ENCODE data around the gene COASY.
"Not testable (repeated sequence)": the region's sequence is repeated elsewhere in the genome, so short reads cannot be mapped to it uniquely, and the experiment has no call there.

The COASY gene

DNA sequence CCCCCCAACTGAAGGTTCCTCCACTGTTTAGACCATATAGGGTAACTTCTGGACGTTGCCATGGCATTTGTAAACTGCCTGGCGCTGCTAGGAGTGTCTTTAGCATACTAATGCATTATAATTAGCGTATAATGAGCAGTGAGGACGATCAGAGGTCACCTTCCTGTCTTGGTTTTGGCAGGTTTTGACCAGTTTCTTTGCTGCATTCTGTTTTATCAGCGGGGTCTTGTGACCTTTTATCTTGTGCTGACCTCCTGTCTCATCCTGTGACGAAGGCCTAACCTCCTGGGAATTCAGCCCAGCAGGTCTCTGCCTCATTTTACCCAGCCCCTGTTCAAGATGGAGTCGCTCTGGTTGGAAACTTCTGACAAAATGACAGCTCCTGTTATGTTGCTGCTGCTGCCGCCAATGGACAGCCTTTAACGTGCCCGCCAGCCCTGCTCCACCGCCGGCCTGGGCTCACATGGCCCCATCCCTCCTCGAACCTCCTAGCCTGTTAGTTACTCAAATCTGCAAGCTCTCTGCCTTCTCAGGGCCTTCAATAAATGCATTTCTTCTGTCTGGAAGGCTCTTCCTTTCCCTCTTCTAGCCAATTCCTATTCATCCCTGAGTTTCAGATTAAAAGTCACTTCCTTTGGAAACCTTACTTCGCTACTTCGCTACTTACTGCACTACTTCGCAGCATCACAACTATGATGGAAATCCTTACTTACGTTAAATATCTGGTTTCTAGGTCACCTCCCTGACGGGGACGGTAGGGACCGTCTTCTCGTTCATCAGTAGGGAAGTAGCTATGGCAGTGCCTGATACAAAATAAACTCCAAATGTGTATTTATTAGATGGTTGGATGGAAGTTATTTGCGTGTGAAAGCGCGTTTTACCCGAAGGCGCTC, 26.5 kb upstream of the COASY start:
- DNase-seq = peak in 1 of 2 experiments; percentile 17

DNA sequence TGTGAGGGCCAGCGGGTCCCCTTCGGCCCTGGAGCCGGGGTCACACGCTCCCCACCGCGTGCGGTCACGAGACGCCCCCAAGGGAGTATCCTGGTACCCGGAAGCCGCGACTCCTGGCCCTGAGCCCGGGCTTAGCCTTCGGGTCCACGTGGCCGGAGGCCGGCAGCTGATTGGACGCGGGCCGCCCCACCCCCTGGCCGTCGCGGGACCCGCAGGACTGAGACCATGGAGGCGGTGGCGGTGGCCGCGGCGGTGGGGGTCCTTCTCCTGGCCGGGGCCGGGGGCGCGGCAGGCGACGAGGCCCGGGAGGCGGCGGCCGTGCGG, 25.9 kb upstream of the COASY start, which contains the start of gene NAGLU:
Gene NAGLU (plus strand): TSS at position 194 of the 324 bp plus-strand sequence. CDS start 32 bp downstream, at position 226.
- peak; percentile 86 to 93 for DNase-seq

DNA sequence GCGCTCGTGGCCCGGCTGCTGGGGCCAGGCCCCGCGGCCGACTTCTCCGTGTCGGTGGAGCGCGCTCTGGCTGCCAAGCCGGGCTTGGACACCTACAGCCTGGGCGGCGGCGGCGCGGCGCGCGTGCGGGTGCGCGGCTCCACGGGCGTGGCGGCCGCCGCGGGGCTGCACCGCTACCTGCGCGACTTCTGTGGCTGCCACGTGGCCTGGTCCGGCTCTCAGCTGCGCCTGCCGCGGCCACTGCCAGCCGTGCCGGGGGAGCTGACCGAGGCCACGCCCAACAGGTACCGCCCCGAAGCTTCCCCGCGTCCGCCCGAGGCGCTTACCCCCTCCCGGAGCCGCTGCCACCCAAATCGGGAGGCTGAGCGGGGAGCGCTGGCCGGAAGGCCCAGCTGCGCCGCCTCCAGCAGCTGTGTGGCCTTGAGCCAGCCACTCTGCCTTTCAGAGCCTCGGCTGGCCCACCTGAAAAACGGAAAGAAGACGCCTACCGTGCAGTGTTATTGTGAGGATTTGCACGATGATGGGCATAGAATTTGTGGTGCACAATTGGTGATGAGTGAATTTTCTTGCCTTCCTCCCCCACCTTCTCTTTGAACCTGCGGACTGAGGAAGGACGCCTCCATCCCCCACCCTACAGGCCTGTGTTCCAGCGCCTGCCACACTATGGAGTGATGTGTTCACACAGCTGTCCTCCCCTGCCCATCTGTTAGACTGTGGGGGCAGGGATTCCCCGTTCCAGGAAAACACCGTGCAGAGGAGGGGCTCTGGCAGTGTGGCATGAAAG, 25.4 kb upstream of the COASY start:
- peak; percentile 85 to 89 for DNase-seq

DNA sequence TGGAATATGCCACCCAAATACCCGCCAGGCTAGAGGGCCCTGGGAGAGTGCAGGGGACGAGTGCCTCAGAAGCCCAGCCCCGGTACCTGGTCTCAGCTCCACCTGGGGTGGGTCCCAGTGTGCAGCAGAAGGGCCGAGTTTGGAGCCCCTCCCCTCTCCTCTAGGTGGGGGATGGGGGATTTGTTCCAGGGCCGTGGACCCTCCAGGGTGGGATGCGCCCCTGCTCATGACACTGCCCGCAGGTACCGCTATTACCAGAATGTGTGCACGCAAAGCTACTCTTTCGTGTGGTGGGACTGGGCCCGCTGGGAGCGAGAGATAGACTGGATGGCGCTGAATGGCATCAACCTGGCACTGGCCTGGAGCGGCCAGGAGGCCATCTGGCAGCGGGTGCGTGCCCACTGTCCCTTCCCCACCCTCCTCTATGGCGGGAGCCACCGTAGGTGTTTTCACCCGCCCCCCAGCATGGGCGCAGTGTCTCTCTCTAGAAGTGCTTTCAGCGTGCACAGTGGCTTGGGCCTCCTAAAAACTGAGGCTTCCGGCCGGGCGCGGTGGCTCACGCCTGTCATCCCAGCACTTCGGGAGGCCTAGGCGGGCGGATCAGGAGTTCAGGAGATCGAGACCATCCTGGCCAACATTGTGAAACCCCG, 24.7 kb upstream of the COASY start:
- no peak for DNase-seq

DNA sequence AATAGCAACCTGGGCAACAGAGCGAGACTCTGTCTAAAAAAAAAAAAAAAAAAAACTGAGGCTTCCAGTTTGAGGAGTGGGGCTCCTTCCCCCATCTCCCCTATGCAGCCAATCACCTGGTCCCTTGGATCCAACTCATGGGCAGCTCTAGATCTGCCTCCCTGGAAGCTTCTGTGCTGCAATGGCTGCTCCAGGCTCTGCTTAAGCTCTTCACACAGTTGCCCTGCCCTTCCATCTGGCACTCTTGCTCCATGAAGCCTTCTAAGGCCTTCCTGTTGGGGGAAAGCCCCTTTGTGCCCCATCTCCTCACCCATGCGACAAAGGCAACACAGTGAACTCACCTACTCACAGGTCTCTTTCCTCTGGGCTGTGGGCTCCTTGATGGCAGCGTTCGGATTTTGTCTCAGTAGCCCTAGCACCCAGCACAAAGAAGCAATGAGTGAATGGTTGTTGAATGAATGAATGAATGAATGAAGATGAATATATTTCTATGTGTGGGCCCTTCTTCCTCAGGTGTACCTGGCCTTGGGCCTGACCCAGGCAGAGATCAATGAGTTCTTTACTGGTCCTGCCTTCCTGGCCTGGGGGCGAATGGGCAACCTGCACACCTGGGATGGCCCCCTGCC, 24.0 kb upstream of the COASY start:
- DNase-seq = no peak

DNA sequence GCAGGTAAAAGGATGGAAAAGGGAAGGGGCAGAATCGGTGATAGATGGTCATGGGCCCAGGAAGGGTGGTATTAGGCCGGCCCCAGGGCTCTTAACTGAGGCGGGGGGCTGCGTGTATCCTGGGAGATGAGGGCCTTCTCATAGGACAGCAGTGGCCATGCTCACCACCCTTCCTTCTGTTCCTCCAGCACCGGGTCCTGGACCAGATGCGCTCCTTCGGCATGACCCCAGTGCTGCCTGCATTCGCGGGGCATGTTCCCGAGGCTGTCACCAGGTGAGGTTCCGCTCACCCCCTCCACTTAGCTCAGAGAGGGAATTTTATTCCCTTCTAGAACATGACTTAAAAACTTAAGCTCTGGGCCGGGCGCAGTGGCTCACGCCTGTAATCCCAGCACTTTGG, 23.5 kb upstream of the COASY start:
- no peak for DNase-seq

DNA sequence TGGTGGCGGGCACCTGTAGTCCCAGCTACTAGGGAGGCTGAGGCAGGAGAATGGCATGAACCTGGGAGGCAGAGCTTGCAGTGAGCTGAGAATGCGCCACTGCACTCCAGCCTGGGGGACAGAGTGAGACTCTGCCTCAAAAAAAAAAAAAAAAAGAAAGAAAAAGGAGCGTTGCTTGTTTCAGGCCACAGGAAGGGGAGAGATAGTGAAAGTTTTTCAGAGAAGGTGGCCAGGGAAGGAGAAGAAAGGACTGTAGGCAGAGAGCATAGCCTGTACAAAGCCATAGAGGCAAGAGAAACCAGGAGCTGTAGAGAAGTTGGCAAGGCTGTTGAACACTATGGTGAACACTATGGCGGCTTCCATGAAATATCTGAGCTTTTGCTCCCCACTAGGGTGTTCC, 21.4 kb upstream of the COASY start:
- DNase-seq = not testable (repeated sequence)

DNA sequence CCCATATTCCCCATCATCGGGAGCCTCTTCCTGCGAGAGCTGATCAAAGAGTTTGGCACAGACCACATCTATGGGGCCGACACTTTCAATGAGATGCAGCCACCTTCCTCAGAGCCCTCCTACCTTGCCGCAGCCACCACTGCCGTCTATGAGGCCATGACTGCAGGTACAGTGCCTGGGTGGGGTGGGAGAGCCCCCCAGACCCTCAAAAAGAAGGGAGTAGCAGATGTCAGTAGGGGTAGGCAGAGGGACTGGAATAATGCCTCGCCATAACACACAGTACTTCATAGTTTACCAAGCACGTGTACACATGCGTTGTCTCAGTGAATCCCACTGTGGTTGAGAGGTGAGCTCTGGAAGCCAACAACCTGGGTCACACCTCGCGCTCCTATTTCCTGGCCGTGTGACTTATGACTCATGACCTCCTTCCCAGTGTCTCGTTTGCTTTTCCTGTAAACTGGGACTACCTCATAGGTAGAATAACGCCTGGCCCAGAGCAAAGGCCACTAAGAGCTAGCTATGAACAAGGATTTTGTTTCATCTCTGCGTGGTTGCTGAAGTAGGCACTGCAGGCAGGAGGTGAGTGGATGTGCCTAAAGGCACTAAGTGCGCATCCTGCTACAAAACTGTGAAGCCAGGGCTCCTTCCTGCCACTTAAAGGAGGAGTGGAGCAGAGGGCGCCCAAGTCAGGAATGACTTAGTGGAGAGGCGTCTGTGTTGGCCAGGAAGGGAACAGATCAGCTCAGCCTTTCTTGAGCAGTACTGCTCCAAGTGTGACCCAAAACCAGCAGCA, 20.7 kb upstream of the COASY start:
- DNase-seq = no peak

DNA sequence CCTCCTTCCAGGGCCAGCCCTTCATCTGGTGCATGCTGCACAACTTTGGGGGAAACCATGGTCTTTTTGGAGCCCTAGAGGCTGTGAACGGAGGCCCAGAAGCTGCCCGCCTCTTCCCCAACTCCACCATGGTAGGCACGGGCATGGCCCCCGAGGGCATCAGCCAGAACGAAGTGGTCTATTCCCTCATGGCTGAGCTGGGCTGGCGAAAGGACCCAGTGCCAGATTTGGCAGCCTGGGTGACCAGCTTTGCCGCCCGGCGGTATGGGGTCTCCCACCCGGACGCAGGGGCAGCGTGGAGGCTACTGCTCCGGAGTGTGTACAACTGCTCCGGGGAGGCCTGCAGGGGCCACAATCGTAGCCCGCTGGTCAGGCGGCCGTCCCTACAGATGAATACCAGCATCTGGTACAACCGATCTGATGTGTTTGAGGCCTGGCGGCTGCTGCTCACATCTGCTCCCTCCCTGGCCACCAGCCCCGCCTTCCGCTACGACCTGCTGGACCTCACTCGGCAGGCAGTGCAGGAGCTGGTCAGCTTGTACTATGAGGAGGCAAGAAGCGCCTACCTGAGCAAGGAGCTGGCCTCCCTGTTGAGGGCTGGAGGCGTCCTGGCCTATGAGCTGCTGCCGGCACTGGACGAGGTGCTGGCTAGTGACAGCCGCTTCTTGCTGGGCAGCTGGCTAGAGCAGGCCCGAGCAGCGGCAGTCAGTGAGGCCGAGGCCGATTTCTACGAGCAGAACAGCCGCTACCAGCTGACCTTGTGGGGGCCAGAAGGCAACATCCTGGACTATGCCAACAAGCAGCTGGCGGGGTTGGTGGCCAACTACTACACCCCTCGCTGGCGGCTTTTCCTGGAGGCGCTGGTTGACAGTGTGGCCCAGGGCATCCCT, 18.5 kb upstream of the COASY start:
- DNase-seq = no peak

DNA sequence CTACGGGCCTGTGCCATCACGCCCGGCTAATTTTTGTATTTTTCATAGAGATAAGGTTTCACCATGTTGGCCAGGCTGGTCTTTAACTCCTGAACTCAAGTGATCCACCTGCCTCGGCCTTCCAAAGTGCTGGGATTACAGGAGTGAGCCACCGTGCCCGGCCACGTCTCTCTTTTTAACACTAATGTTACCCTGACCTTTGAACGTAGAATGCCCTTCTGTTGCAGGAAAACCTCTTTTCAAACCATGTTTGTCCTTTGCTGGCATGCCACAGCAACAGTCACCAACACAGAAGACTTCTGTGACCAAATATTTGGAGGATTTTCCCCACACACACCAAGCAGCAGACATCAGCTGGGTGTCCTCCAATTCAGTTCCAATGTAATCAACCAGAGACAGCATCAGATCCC, 17.1 kb upstream of the COASY start:
- no peak for DNase-seq

DNA sequence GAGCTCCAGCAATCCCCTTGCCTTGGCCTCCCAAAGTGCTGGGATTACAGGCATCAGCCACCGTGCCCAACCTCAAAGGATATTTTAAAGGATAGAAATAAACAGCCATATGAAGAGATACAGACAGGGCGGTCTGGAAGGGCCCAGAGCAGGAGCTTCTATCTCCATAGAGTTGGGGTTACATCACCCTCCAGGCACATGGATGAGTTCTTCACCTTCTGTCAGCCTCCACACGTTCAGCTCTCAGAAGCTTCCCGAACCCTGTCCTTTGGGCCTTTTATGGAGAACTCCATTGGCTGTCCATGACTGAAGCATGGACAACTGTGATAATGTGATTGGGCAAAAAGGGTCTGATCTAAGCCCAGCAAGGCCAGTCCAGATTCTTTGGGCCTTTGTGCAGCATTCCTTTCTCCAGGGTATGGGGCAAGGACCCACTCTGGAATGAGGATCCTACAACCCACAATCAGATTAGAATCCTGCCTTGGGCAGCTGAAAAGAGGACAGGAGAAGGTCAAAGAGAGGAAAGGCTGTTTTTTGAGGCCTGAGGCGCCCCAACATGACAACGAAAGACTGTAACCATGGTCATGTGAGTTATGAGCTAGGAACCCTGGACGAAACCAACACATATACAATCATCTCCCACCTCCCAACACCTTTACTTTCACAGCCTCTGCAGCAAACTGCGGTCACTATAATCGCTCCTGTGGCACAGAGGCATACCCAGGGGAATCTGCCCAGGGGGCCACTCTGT, 16.0 kb upstream of the COASY start:
- not testable (repeated sequence) for DNase-seq

DNA sequence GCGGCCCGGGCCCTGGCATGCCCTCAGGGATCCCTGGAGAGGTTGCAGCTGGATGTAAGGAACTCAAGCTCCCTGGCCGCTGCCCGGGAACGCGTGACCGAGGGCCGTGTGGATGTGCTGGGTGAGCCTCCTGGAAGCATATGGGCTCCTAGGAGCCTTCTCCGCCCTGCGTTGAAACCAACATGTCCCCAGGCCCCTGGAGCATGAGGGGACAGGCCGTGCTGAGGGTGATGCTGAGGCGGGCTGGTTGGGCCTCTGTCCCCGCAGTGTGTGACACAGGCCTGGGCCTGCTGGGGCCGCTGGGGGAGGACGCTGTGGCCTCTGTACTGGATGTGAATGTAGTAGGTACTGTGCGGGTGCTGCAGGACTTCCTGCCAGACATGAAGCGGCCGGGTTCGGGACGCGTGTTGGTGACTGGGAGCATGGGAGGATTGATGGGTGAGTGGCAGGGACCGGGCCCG, 14.9 kb upstream of the COASY start:
- DNase-seq = no peak

DNA sequence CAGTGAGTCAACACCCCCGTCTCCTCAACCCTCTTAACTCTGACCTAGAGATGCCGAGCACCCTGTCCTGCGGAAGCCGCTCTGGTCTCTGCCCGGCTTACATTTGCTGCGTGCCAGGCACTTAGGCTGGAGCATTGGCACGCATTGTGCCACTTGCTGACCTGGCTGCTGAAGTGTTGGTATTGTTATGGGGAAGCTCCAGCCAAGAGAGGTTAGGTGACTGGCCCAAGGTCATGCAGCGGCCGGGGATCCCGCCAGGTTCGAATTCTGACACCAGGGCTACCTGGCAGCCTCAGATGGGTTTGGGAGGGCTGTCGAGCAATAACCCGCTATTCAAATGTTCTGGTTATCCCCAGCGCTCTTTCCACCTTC, 14.3 kb upstream of the COASY start:
- DNase-seq = no peak

DNA sequence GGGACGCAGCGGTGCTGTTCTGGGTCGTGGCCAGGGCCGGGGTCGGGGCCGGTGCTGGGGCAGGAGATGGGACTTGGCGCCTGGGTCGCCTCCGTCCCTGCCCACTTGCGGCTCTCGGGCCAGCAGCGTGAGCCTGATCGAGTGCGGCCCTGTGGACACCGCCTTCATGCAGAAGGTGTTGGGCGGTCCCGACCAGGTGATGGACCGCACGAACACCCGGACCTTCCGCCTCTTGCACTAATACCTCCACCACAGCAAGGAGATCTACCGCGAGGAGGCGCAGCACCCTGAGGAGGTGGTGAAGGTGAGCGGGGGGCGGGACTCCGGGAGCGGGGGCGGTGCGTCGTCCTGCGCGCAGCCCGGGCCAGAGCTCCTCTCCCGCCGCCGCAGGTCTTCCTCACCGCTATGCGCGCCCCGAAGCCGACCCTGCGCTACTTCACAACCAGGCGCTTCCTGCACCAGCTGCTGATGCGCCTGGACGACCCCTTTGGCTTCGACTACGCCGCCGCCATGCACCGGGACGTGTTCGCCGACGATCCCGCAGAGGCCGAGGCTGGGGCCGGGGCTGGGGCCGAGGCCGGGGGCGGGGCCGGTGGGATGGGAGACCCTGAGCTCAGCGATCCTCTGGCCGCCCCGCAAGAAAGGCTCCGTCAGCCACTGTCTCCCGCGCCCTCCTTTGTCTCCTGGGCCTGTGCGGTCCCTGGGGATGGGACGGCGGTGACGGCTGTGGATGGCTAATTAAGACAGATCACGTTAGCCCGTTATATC, 13.7 kb upstream of the COASY start:
- no peak for DNase-seq

DNA sequence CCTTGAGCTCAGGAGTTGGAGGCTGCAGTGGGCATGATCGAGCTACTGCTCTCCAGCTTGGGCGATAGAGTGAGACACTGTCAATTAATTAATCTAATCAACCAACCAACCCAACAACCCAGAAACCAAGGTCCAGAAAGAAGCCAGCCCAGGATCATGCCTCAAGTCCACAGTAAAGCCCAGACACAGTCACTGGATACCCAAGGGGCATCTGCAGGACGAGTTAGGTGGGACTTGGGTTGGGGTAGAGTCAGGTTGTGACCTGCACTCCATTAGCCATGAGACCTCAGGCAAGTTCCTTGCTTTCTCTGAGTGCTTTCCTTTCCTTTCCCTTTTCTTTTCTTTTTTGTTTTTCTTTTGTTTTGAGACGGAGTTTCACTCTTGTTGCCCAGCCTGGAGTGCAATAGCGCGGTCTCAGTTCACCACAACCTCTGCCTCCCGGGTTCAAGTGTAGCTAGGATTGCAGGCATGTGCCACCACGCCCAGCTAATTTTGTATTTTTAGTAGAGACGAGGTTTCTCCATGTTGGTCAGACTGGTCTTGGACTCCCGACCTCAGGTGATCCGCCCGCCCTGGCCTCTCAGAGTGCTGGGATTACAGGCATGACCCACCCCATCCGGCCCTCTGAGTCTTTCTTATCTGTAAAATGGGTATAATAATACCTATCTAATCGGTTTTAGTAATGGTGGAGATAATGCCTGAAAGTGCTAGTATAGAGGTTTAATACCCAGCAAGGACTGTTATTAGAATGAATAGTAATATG, 12.8 kb upstream of the COASY start:
- no peak for DNase-seq

DNA sequence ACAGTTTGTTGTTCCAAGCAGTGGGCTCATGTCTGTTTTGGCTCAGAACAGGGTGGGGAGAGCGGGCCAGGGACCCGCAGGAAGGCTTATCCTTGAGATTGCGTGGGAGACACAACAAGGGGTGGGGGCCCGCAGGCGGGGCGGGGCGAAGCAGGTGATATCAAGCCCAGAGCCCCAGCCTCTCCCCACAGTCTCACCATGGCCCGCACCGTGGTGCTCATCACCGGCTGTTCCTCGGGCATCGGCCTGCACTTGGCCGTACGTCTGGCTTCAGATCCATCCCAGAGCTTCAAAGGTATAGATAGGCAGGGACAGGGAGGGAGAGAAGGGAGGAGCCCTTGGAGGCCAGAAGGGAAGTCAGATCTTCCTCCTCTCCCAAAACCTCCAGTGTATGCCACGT, 9.2 kb upstream of the COASY start, which contains the start of gene HSD17B1:
Gene HSD17B1 (plus strand): TSS at position 188 of the 400 bp plus-strand sequence. CDS start 11 bp downstream, at position 199.
- DNase-seq = not testable (repeated sequence)

DNA sequence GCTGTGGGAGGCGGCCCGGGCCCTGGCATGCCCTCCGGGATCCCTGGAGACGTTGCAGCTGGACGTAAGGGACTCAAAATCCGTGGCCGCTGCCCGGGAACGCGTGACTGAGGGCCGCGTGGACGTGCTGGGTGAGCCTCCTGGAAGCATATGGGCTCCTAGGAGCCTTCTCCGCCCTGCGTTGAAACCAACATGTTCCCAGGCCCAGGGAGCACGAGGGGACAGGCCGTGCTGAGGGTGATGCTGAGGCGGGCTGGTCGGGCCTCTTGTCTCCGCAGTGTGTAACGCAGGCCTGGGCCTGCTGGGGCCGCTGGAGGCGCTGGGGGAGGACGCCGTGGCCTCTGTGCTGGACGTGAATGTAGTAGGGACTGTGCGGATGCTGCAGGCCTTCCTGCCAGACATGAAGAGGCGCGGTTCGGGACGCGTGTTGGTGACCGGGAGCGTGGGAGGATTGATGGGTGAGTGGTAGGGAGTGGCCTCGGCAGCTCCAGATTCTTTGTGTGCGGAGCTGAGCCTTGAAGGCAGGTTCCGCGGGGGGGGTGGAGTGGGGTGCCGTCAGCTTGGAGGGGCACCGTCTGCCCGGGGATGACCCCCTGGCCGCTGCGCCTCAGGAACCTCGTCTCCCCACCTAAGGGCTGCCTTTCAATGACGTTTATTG, 8.7 kb upstream of the COASY start:
- DNase-seq = no peak

DNA sequence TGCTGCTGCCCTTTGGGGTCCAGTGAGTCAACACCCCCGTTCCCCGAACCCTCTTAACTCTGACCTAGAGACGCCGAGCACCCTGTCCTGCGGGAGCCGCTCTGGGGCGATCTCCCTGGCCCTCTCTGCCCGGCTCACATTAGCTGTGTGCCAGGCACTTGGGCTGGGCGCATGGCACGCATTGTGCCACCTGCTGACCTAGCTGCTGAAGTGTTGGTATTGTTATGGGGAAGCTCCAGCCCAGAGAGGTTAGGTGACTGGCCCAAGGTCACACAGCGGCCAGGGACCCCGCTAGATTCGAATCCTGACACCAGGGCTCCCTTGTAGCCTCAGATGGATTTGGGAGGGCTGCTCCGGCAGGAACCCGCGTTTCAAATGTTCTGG, 8.1 kb upstream of the COASY start:
- peak in 1 of 2 experiments; percentile 27 for DNase-seq

All from SHP77 (cell line).